Glutamatergic neuron (in vitro differentiated cells): ENCODE data around the gene RRN3. TPM values are rescaled to one million over a fixed set of nuclear protein-coding genes. Genes with fewer than 3 reads are reported as not detected.
"Not testable (repeated sequence)": the region's sequence is repeated elsewhere in the genome, so short reads cannot be mapped to it uniquely, and the experiment has no call there.

ENCODE experiments used
- DNase-seq: peaks from one replicate; pipeline ENCODE4 v3.0.0; 2022
- H3K27ac Mint-ChIP-seq: one replicate; pipeline ENCODE4 v1.8.0; 2020; ENCODE audit warnings: mild to moderate bottlenecking, mixed read lengths, inconsistent platforms; ENCODE audit not compliant: unreplicated experiment
- H3K27me3 Mint-ChIP-seq: one replicate; pipeline ENCODE4 v1.8.0; 2020; ENCODE audit warnings: mild to moderate bottlenecking, moderate library complexity, mixed read lengths, inconsistent platforms; ENCODE audit not compliant: unreplicated experiment
- H3K36me3 Mint-ChIP-seq: one replicate; pipeline ENCODE4 v1.8.0; 2020; ENCODE audit warnings: mild to moderate bottlenecking, mixed read lengths, inconsistent platforms; ENCODE audit not compliant: unreplicated experiment
- H3K4me1 Mint-ChIP-seq: one replicate; pipeline ENCODE4 v1.8.0; 2020; ENCODE audit warnings: mild to moderate bottlenecking, low read depth, mixed read lengths, inconsistent platforms; ENCODE audit not compliant: unreplicated experiment
- H3K4me3 Mint-ChIP-seq: one replicate; pipeline ENCODE4 v1.8.0; 2020; ENCODE audit warnings: mild to moderate bottlenecking, mixed read lengths, inconsistent platforms; ENCODE audit not compliant: unreplicated experiment
- H3K9me3 Mint-ChIP-seq: one replicate; pipeline ENCODE4 v1.8.0; 2020; ENCODE audit warnings: mild to moderate bottlenecking, moderate library complexity, mixed read lengths, inconsistent platforms; ENCODE audit not compliant: unreplicated experiment
- total RNA-seq: library from RNA; stranded (reverse); fragmentation: NEBNext Ultra II Directional; extraction: Animal tissue kit (Norgen Biotek cat#: 25700); gene quantifications from one replicate; pipeline ENCODE4 v1.2.1, GENCODE V29; 2021; ENCODE audit not compliant: unreplicated experiment
- TF ChIP-seq, protein P1 (sequence below): fragments of 200-600 bp; sonication (generic); IDR thresholded peaks from one replicate; pipeline ENCODE4 v1.5.0; 2021; ENCODE audit not compliant: partially characterized antibody, unreplicated experiment

Gene RRN3
- total RNA-seq, 1 donor from 2014 or later: 50.0 TPM

DNA sequence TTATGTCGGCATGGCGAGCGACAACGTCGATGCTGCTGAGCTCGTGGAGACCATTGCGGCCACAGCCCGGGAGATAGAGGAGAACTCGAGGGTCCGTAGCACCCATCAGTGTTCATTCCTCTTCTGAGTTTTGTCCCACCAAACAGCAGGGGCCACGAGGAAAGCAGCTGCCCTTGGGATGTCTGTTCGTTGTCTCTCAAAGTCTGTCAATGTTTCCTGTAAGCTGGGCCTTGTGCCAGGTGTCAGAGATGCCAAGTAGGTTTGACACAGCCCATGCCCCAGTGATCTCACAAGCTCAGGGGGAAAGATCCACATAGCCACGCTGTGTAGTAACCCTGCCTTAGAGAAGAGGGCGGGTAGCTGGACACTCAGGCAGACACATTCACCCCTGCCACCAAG lies 60.8 kb downstream of the RRN3 start:
- TF ChIP-seq, protein P1, sequence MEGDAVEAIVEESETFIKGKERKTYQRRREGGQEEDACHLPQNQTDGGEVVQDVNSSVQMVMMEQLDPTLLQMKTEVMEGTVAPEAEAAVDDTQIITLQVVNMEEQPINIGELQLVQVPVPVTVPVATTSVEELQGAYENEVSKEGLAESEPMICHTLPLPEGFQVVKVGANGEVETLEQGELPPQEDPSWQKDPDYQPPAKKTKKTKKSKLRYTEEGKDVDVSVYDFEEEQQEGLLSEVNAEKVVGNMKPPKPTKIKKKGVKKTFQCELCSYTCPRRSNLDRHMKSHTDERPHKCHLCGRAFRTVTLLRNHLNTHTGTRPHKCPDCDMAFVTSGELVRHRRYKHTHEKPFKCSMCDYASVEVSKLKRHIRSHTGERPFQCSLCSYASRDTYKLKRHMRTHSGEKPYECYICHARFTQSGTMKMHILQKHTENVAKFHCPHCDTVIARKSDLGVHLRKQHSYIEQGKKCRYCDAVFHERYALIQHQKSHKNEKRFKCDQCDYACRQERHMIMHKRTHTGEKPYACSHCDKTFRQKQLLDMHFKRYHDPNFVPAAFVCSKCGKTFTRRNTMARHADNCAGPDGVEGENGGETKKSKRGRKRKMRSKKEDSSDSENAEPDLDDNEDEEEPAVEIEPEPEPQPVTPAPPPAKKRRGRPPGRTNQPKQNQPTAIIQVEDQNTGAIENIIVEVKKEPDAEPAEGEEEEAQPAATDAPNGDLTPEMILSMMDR: no peak
- H3K4me1 Mint-ChIP-seq: peaks cover 5% of the 10 kb centered on the region
- H3K27ac Mint-ChIP-seq: no peak overlapping the region
- H3K36me3 Mint-ChIP-seq: no peaks in the 10 kb centered on the region
- H3K9me3 Mint-ChIP-seq: peaks cover 2% of the 10 kb centered on the region
- no peak overlapping the region for H3K4me3 Mint-ChIP-seq
- DNase-seq: no peak
- H3K27me3 Mint-ChIP-seq: no peaks in the 10 kb centered on the region

DNA sequence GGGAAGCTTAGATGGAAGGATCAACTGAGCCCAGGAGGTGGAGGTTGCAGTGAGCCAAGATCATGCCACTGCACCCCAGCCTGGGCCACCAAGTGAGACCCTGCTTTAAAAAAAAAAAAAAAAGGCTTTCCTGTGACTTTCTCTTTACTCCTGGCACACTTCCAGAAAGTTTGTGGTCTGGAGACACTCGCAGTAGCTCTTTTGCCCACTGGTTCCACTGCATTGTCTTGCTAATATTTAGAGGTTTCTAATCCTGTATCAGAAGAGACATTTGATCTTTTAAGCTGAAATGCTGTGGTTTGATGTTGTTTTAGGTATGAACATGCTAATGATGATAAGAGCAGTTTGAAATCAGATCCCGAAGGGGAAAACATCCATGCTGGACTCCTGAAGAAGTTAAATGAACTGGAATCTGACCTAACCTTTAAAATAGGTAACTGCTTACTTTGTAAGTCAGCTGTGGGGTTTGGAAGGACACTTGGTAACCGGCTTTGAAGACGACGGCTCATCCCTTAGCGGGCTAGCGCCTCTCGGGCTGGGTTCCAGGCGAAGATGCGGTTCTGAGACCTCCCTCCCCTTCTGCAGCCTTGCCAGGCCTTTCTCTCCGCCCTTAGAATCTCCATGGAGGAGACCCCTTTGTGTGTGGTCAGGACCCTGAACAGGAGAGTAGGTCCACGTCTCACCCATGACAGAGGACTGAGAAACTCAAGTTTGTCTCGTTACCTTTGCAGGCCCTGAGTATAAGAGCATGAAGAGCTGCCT lies 61.3 kb downstream of the RRN3 start:
- H3K9me3 Mint-ChIP-seq: peaks cover 2% of the 10 kb centered on the region
- DNase-seq: no peak
- H3K27ac Mint-ChIP-seq: no peak overlapping the region
- H3K4me1 Mint-ChIP-seq: peaks cover 8% of the 10 kb centered on the region
- H3K36me3 Mint-ChIP-seq: no peaks in the 10 kb centered on the region
- TF ChIP-seq, protein P1: no peak
- no peaks in the 10 kb centered on the region for H3K27me3 Mint-ChIP-seq
- no peak overlapping the region for H3K4me3 Mint-ChIP-seq

DNA sequence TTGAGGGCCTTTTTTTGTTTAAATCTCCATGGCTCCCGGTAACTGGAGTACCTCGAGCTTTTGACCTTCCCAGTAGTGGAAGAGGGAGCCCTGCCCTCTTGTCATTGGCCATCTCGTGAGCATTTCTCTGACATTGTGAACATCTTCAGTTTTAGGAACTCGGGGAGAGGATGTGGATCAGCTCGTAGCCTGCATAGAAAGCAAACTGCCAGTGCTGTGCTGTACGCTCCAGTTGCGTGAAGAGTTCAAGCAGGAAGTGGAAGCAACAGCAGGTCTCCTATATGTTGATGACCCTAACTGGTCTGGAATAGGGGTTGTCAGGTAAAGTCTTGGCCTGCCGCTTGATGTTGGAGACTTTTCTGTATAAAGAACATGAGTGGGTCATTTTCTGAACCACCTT lies 62.5 kb downstream of the RRN3 start:
- peaks cover 8% of the 10 kb centered on the region for H3K4me1 Mint-ChIP-seq
- TF ChIP-seq, protein P1: no peak
- peaks cover 2% of the 10 kb centered on the region for H3K9me3 Mint-ChIP-seq
- DNase-seq: no peak
- H3K36me3 Mint-ChIP-seq: no peaks in the 10 kb centered on the region
- no peak overlapping the region for H3K4me3 Mint-ChIP-seq
- no peak overlapping the region for H3K27ac Mint-ChIP-seq
- H3K27me3 Mint-ChIP-seq: no peaks in the 10 kb centered on the region

DNA sequence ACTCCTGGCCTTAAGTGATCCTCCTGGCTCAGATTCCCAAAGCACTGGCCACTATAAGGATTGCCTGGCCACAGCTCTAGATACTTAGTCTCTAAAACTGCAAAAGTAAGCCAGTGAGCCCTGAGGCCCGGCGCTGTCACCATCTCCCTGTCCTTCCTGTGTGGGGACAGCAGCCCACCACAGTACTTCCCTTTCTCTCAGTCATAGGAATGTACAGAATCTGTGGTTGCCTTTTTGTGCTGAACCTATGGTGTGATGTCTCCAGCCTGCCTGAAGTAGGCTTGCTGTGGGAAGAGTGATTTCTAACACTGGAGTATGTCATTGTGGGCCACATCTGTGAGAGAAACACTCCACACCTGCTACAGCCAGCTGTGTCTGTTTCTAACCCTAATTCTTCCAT lies 62.9 kb downstream of the RRN3 start:
- Mint-ChIP-seq H3K27me3 (no peaks in the 10 kb centered on the region), H3K36me3 (no peaks in the 10 kb centered on the region), H3K4me3 (no peak overlapping the region), H3K4me1 (peaks cover 8% of the 10 kb centered on the region), H3K27ac (no peak overlapping the region), H3K9me3 (peaks cover 2% of the 10 kb centered on the region)
- no peak for DNase-seq
- TF ChIP-seq, protein P1: no peak

DNA sequence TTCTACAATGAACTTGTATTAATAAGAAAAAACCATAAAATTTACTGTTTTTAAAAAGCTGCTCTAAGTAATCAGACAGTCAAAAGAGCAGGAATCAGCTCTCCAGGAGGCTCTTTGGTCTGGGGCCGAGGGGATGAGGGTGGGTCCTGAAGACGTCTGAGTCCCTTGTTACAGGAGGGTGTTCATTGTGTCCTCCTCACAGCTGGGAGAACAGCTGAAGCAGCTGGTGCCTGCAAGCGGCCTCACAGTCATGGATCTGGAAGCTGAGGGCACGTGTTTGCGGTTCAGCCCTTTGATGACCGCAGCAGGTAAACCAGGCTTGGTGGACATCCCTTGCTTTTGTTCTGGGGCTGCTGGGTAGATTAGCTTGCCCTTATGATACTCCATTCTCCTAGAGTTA lies 64.3 kb downstream of the RRN3 start:
- Mint-ChIP-seq H3K4me3 (peak overlapping the region; percentile 56), H3K27ac (peak overlapping the region; percentile 49)
- DNase-seq: peak; percentile 59
- not testable (repeated sequence) for H3K36me3 Mint-ChIP-seq, H3K9me3 Mint-ChIP-seq, H3K27me3 Mint-ChIP-seq, H3K4me1 Mint-ChIP-seq

DNA sequence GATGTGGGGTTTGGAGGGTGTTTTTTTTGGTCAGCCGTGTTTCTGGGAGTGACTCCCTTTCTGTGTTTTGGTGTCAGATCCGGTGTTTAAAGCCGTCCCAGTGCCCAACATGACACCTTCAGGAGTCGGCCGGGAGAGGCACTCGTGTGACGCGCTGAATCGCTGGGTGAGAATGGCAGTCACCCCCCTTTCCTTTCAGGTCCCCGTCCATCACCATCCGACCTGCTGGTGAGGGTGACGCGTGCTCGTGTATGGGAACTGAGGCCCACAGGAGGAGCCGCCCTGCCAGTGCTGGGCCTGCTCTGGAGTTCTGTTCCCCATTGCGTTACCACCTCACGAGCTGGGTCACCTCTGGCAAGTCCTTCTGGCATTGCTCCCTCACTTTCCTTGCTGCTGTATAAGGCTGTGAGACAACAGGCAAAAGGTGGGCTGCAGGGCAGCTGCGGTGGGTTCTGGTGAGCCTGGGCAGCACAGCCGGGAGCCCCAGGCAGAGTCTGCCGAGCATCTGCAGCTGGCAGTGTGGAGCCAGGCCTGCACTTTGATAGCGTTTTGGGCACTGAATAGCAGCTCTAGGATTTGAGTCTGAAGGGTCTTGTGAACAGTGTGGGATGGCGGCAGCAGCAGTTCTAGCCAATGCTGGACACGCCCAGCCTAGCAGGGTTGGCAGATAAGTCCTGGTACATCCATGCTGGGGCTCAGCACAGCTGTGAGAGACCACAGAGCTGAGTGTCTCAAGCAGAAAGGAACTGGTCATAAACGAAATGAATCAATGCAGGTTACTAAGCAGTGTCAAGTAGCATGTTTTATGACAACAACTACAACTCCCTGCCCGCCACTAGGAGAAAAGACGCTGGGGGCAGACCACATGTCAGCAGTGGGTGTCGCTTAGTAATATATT lies 65.0 kb downstream of the RRN3 start:
- not testable (repeated sequence) for H3K36me3 Mint-ChIP-seq, H3K4me3 Mint-ChIP-seq, H3K27me3 Mint-ChIP-seq, DNase-seq, H3K4me1 Mint-ChIP-seq, H3K9me3 Mint-ChIP-seq
- peak overlapping the region; percentile 73 for H3K27ac Mint-ChIP-seq

DNA sequence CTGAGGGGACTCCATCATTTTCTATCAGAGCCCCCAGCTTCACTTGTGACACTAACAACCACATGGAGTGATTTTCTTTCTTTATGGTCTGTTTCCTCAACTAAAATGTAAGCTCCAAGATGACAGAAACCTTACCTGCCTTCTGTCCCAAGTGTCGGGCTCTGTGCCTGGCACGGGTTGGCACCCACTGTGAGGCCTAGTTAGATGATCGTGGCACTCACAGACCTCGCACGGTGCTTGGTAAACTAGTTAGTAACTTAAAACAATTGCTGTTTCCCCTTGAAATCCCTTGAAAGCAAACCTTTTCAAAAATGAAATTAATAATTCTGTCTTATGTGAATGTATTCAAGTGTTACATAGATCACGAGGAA lies 65.7 kb downstream of the RRN3 start:
- not testable (repeated sequence) for H3K4me1 Mint-ChIP-seq
- H3K27ac Mint-ChIP-seq: peak overlapping the region; percentile 73

More for the DNA sequence above, 65.7 kb downstream of the RRN3 start:
- DNase-seq, H3K27me3 Mint-ChIP-seq, H3K36me3 Mint-ChIP-seq, H3K9me3 Mint-ChIP-seq: not testable (repeated sequence)
- peak overlapping the region; percentile 4 for H3K4me3 Mint-ChIP-seq
